H9 (cell line): Measurements from ENCODE around the gene CNDP1. TPM values are rescaled to one million over a fixed set of nuclear protein-coding genes. Genes with fewer than 3 reads are reported as not detected.
A peak's percentile ranks its signal among the peaks of the same experiment; 100 is the strongest.

ENCODE experiments used
- DNase-seq: peaks from one replicate; pipeline ENCODE4 v3.0.0-alpha.2; 2017
- H2AFZ ChIP-seq: one replicate; pipeline ENCODE4 v1.6.1; 2013; ENCODE audit warnings: mild to moderate bottlenecking, low read length, control low read depth, moderate library complexity
- H2AK5ac ChIP-seq: 2 replicates; pipeline ENCODE4 v1.6.1; 2013; ENCODE audit warnings: low read length, control low read depth, mixed read lengths; ENCODE audit not compliant: insufficient read length
- H2BK120ac ChIP-seq: one replicate; pipeline ENCODE4 v1.6.1; 2013; ENCODE audit warnings: low read depth, mild to moderate bottlenecking, low read length, control low read depth, inconsistent platforms; ENCODE audit not compliant: poor library complexity, severe bottlenecking
- H2BK12ac ChIP-seq: 2 replicates; pipeline ENCODE4 v1.6.1; 2013; ENCODE audit warnings: low read length, control low read depth, mixed read lengths, low read depth; ENCODE audit not compliant: insufficient read length
- H2BK15ac ChIP-seq: 2 replicates; pipeline ENCODE4 v1.6.1; 2013; ENCODE audit warnings: low read depth, low read length, control low read depth
- H2BK20ac ChIP-seq: one replicate; pipeline ENCODE4 v1.6.1; 2013; ENCODE audit warnings: low read depth, mild to moderate bottlenecking, low read length, control low read depth, inconsistent platforms; ENCODE audit not compliant: poor library complexity, severe bottlenecking
- H2BK5ac ChIP-seq: 2 replicates; pipeline ENCODE4 v1.6.1; 2013; ENCODE audit warnings: low read length, control low read depth, mixed read lengths; ENCODE audit not compliant: insufficient read length
- H3K14ac ChIP-seq: 2 replicates; pipeline ENCODE4 v1.6.1; 2013; ENCODE audit warnings: low read length, control low read depth; ENCODE audit not compliant: insufficient read depth
- H3K18ac ChIP-seq: 2 replicates; pipeline ENCODE4 v1.6.1; 2013; ENCODE audit warnings: low read depth, mild to moderate bottlenecking, mixed read lengths, low read length, control low read depth; ENCODE audit not compliant: insufficient read length
- H3K23ac ChIP-seq: 2 replicates; pipeline ENCODE4 v1.6.1; 2013; ENCODE audit warnings: low read length, control low read depth, mixed read lengths, low read depth; ENCODE audit not compliant: insufficient read length
- H3K23me2 ChIP-seq: 2 replicates; pipeline ENCODE4 v1.6.1; 2013; ENCODE audit warnings: low read depth, mild to moderate bottlenecking, mixed read lengths, low read length, control low read depth; ENCODE audit not compliant: insufficient read length, poor library complexity, severe bottlenecking
- H3K27ac ChIP-seq: 2 replicates; pipeline ENCODE4 v1.5.1; 2013; ENCODE audit warnings: low read length, control low read depth, mixed read lengths, low read depth; ENCODE audit not compliant: insufficient read length
- H3K27me3 ChIP-seq: 2 replicates; pipeline ENCODE4 v1.6.1; 2013; ENCODE audit warnings: low read length, control low read depth, inconsistent platforms; ENCODE audit not compliant: insufficient read depth
- H3K4ac ChIP-seq: 2 replicates; pipeline ENCODE4 v1.6.1; 2013; ENCODE audit warnings: low read depth, mild to moderate bottlenecking, control low read depth, inconsistent platforms, low read length, moderate library complexity
- H3K4me1 ChIP-seq: 2 replicates; pipeline ENCODE4 v1.6.1; 2013; ENCODE audit warnings: low read length, control low read depth, inconsistent platforms; ENCODE audit not compliant: insufficient read depth
- H3K4me2 ChIP-seq: 2 replicates; pipeline ENCODE4 v1.6.1; 2013; ENCODE audit warnings: low read length, control low read depth, mixed read lengths; ENCODE audit not compliant: insufficient read length, insufficient read depth
- H3K56ac ChIP-seq: 2 replicates; pipeline ENCODE4 v1.6.1; 2013; ENCODE audit warnings: low read depth, mild to moderate bottlenecking, mixed read lengths, low read length, control low read depth; ENCODE audit not compliant: insufficient read length
- H3K79me1 ChIP-seq: 2 replicates; pipeline ENCODE4 v1.6.1; 2013; ENCODE audit warnings: low read depth, mild to moderate bottlenecking, moderate library complexity, low read length, control low read depth, inconsistent platforms; ENCODE audit not compliant: insufficient read depth, poor library complexity, severe bottlenecking
- H3K79me2 ChIP-seq: 2 replicates; pipeline ENCODE4 v1.6.1; 2013; ENCODE audit warnings: low read length, control low read depth, inconsistent platforms; ENCODE audit not compliant: insufficient read depth
- H3K9ac ChIP-seq: 2 replicates; pipeline ENCODE4 v1.6.1; 2013; ENCODE audit warnings: low read length, control low read depth, mixed read lengths; ENCODE audit not compliant: insufficient read length; ENCODE audit errors: extremely low read depth
- H3K9me3 ChIP-seq: one replicate; pipeline ENCODE4 v1.6.1; 2013; ENCODE audit warnings: low read depth, low read length, inconsistent platforms; ENCODE audit not compliant: control insufficient read depth
- H3T11ph ChIP-seq: one replicate; pipeline ENCODE4 v1.6.1; 2013; ENCODE audit warnings: mild to moderate bottlenecking, low read length, control low read depth, inconsistent platforms
- H4K20me1 ChIP-seq: one replicate; pipeline ENCODE4 v1.6.1; 2013; ENCODE audit not compliant: control insufficient read depth, insufficient read length, insufficient read depth
- H4K5ac ChIP-seq: 2 replicates; pipeline ENCODE4 v1.6.1; 2013; ENCODE audit warnings: low read depth, mild to moderate bottlenecking, mixed read lengths, low read length, control low read depth; ENCODE audit not compliant: insufficient read length
- H4K8ac ChIP-seq: replicated peaks from 2 replicates; pipeline ENCODE4 v1.6.1; 2013; ENCODE audit warnings: low read length, control low read depth, mixed read lengths, low read depth; ENCODE audit not compliant: insufficient read length
- H4K91ac ChIP-seq: 2 replicates; pipeline ENCODE4 v1.6.1; 2013; ENCODE audit warnings: low read depth, mild to moderate bottlenecking, moderate library complexity, mixed read lengths, low read length, control low read depth; ENCODE audit not compliant: insufficient read length
- H3K27ac Mint-ChIP-seq, 3 experiments: 2 replicates in 2 of 3; 3 replicates in 1 of 3; pipeline ENCODE4 v1.8.0; 2020 to 2021; ENCODE audit warnings: mixed read lengths in 3 of 3, mild to moderate bottlenecking in 1 of 3, moderate library complexity in 1 of 3
- H3K27me3 Mint-ChIP-seq: 2 replicates; pipeline ENCODE4 v1.8.0; 2021; ENCODE audit warnings: low read depth, mild to moderate bottlenecking, moderate library complexity, mixed read lengths
- H3K36me3 Mint-ChIP-seq, 3 experiments: 2 replicates in 2 of 3; 3 replicates in 1 of 3; pipeline ENCODE4 v1.8.0; 2020 to 2021; ENCODE audit warnings: low read depth in 3 of 3, mixed read lengths in 3 of 3; ENCODE audit not compliant: insufficient read depth in 1 of 3
- H3K4me1 Mint-ChIP-seq, 2 experiments: 2 replicates each; pipeline ENCODE4 v1.8.0; 2020; ENCODE audit warnings: mixed read lengths in 2 of 2
- H3K4me3 Mint-ChIP-seq, 2 experiments: 2 replicates in 1 of 2; 3 replicates in 1 of 2; pipeline ENCODE4 v1.8.0; 2020 to 2021; ENCODE audit warnings: mild to moderate bottlenecking in 2 of 2, mixed read lengths in 2 of 2, moderate library complexity in 1 of 2
- H3K9me3 Mint-ChIP-seq, 2 experiments: 2 replicates in 1 of 2; 3 replicates in 1 of 2; pipeline ENCODE4 v1.8.0; 2020; ENCODE audit warnings: mild to moderate bottlenecking in 2 of 2, mixed read lengths in 2 of 2, moderate library complexity in 1 of 2
- WGBS: extraction: QIAGEN DNeasy Blood & Tissue Kit; methylation state at CpG from one replicate; pipeline ENCODE4 v1.1.7; 2013; ENCODE audit warnings: missing lambda C conversion rate, low lambda C conversion rate, mixed read lengths; ENCODE audit not compliant: insufficient read length; ENCODE audit errors: extremely low coverage; 5-methylcytosine and 5-hydroxymethylcytosine counted together
- total RNA-seq: library from RNA; stranded (reverse); gene quantifications from 2 replicates; pipeline ENCODE4 v1.2.1, GENCODE V29; 2021
- TF ChIP-seq, protein P1 (sequence below): fragments of 200-600 bp; sonication (generic); conservative IDR thresholded peaks from 3 replicates; pipeline ENCODE4 v1.8.0; 2021; ENCODE audit warnings: antibody characterized with exemption, mild to moderate bottlenecking

The CNDP1 gene
- total RNA-seq, 1 experiment from 2014 or later: not detected

DNA sequence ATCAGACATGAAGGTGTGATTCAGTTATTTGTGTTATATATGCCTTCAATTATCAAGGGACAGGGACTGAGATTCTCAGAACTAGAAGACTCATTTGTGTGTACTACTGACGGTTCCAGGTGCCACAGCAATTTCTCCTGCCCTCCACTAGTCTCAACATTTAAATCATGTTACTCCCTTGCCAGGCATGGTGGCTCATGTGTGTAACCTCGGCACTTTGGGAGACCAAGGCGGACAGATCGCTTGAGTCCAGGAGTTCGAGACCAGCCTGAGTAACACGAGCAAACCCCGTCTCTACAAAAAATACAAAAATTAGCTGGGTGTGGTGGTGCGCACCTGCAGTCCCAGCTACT, 37.0 kb upstream of the CNDP1 start:
- Histone ChIP-seq H4K91ac (no peak overlapping the region), H4K8ac (no peak overlapping the region), H3K9ac (peak overlapping the region; percentile 35), H2BK5ac (no peak overlapping the region), H3T11ph (no peak overlapping the region), H4K20me1 (no peaks in the 10 kb centered on the region), H2BK20ac (no peak overlapping the region), H3K27me3 (no peaks in the 10 kb centered on the region), H2BK15ac (no peak overlapping the region), H3K56ac (no peak overlapping the region), H3K14ac (no peak overlapping the region), H2AK5ac (no peak overlapping the region), H3K79me2 (peaks cover 9% of the 10 kb centered on the region; the same call in 1 of the 2 replicates), H3K4me1 (peaks cover 3% of the 10 kb centered on the region; the same call in 1 of the 2 replicates), H3K4ac (no peak overlapping the region), H4K5ac (no peak overlapping the region), H2BK120ac (no peak overlapping the region), H3K9me3 (no peaks in the 10 kb centered on the region), H2AFZ (no peak overlapping the region), H3K79me1 (peaks cover 4% of the 10 kb centered on the region), H3K23me2 (peaks cover 7% of the 10 kb centered on the region), H3K18ac (no peak overlapping the region), H2BK12ac (no peak overlapping the region), H3K23ac (no peak overlapping the region), H3K4me2 (peak overlapping the region; percentile 91), H3K27ac (no peak overlapping the region)
- Mint-ChIP-seq H3K36me3 (peaks cover 25 to 35% (median 35%) of the 10 kb centered on the region in 3 experiments), H3K27me3 (no peaks in the 10 kb centered on the region), H3K9me3 (no peaks in the 10 kb centered on the region; a peak in 1 of 5 replicates), H3K27ac (peak overlapping the region in 1 of 3 experiments; percentile 75; a peak in 2 of 7 replicates), H3K4me1 (peaks cover 23 to 26% of the 10 kb centered on the region in 2 experiments), H3K4me3 (peak overlapping the region; percentile 92 to 94)
- TF ChIP-seq, protein P1, sequence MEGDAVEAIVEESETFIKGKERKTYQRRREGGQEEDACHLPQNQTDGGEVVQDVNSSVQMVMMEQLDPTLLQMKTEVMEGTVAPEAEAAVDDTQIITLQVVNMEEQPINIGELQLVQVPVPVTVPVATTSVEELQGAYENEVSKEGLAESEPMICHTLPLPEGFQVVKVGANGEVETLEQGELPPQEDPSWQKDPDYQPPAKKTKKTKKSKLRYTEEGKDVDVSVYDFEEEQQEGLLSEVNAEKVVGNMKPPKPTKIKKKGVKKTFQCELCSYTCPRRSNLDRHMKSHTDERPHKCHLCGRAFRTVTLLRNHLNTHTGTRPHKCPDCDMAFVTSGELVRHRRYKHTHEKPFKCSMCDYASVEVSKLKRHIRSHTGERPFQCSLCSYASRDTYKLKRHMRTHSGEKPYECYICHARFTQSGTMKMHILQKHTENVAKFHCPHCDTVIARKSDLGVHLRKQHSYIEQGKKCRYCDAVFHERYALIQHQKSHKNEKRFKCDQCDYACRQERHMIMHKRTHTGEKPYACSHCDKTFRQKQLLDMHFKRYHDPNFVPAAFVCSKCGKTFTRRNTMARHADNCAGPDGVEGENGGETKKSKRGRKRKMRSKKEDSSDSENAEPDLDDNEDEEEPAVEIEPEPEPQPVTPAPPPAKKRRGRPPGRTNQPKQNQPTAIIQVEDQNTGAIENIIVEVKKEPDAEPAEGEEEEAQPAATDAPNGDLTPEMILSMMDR: no peak
- WGBS: no CpG with 5 or more reads among the region's 8 CpGs
- no peak for DNase-seq
